NCI-H748 (cell line): ENCODE measurements around the gene MAPK12.

Experiments used
- DNase-seq: peaks from one replicate; lab custom pipeline; 2025; ENCODE audit not compliant: unreplicated experiment; lab: John Stamatoyannopoulos, UW

Gene MAPK12

DNA sequence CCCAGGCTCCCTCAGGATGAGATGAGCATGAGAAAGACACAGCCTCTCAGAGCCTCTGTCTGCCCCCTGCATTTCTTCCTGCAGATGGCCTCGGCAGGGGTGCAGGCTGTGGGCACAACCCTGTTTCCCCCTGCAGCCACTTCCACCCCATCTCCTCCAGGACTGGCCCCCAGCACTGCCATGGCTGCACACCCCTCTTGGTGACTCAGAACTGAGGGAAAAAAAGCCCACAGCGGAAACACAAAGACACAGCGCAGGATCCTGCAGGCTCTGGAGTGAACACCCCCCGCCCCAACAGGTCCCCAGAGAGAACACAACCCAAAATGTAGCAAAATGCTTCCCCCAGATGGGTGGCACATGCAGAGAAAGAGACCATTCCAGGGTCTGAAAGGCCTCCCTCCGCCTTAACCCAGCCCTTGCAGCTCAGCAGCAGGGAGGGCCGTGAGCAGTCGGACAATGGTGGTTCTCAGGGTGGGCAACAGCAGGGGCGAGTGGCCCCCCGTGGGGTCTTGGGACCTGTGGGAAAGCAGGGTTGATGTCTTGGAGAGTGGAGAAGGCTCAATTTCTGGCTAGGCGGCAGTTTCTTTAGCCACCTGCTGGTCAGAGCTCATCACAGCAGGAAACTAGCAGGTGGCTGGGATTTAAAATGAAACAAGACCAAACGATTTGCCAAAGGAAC is 24.6 kb downstream of the MAPK12 start:
- peak; percentile 30 for DNase-seq

GRCh38 chr22:50233223-50233622 is 28.3 kb downstream of the MAPK12 start:
- no peak for DNase-seq

GRCh38 chr22:50232481-50233151 is 28.9 kb downstream of the MAPK12 start:
- DNase-seq, result no peak

GRCh38 chr22:50229370-50229769 is 32.1 kb downstream of the MAPK12 start:
- DNase-seq, result no peak

- DNase-seq, result no peak
These were observed 33.1 kb downstream of the MAPK12 start for GRCh38 chr22:50228366-50228765.

DNA sequence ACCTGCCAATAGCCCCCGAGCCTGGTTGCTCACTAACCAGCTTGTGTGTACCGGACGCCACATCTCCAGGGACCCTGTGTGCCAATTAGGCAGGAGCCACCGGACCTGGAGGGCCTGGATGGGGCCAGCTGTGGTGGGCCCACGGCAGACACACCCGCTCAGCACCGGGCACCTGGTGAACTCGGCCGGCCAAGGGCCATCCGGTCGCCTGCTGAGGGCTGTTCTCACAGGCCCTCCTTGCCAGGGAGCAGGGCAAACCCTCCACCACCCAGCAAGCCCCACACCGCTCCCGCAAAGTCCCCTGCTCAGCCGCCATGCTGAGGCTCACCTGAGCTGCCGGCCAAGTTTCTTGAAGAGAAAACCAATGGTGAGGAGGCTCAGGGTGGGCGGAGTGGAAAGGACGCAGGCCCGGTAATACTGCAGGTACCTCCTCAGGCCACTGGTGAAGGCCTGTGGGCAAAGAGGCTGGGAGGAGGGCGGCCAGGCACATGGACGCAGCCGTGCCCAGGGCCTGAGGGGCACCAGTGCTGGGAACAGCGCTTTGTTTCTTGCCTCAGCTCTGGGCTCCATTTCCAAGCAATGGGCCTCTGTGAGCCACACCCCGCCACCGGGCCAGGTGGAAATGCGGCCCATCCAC is 33.8 kb downstream of the MAPK12 start:
- no peak for DNase-seq

DNA sequence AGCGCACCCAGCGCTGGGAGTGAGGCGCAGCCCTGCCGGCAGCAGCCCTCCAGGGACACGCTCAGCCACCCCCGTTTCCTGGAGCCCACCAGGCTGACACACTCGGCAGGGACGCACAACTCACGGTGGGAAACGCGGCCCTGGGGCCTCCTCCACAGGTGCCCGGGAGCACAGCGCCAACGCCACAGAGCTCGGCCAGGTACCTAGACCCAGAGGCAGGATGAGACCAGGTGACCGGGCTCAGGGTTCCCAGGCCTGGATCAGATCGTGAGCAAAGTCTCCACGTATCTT is 34.7 kb downstream of the MAPK12 start:
- no peak for DNase-seq

- no peak for DNase-seq
These were observed 35.2 kb downstream of the MAPK12 start for GRCh38 chr22:50226063-50226874.

GRCh38 chr22:50225200-50225969 is 36.1 kb downstream of the MAPK12 start:
- DNase-seq, result no peak

DNA sequence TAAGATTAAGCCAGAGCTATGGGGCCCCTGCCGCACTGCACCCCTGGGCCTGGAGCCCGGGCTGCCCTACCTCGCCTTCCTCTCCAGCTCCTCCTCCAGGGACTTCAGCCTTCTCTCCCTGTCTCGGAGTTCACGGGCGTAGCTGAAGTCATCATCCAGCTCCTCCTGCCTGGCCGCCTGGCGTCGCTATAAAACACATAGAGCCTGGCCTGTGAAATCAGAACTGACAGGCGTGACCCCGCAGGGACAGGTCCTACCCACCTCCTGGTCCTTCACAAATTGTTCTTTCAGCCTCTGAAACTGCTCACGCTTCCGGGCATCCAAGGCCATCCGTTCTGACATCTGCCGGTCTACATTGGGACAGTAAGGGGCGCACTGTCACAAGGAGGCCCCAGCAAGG is 37.4 kb downstream of the MAPK12 start:
- DNase-seq, result no peak

DNA sequence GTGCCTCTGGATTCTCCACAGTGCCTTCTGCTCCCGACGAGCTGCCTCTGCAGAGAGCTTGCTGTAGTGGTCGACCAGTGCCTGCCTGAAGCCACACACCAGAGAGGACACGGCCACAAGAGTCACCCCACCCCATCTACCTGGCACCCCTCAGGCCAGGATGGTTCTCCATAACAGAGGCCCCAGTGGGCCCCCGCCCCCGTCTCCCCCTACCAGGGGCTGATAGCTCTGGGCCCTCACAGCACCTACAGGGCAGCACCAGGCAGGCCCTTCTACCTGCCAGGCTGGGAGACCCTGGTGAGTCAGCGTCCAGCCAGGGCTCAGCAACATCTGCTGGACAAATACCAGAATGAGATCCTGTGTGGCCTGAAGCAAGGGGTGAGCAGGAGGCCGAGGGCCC is 39.0 kb downstream of the MAPK12 start:
- no peak for DNase-seq

DNA sequence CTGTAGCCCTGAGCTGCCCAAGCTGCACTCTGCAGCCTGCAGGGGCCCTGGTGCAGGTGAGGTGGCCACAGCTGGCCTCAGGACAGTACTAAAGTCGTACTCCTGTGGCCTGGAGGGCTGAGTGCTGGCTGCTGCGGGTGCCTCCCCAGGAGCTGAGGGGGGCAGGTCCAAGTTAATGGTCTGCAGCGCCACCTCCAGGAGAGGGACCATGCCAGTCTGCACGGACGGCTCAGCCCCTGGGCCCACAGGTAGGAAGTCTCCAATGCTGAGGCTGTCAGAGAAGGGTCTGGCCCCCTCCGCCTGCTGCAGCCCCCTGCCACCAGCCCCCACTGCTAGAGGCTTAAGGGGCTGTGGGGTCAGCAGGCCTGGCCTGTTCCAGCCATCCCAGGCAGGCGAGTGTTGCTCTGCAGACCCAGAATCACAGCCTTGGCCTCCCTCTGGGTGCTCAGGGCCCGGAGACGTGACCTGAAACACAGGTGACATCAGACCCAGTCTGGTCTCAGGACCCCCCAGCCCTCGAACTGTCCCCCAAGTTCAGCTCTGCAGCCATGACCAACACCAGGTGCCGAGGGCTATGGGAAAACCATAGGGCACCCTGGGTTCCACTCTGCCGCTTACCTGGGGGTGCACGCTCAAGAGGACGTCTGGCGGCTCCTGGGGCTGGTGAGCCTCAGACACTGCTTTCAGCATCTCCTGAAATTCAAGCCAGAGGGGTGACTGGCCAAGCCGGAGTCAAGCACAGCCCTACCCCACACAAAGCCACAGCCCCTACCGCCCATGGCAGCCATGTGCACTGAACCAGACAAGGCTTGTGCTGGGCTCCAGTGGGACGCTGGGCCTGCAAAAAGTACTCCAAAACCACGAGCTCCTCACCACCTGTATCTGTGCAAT is 39.8 kb downstream of the MAPK12 start:
- DNase-seq, result no peak

DNA sequence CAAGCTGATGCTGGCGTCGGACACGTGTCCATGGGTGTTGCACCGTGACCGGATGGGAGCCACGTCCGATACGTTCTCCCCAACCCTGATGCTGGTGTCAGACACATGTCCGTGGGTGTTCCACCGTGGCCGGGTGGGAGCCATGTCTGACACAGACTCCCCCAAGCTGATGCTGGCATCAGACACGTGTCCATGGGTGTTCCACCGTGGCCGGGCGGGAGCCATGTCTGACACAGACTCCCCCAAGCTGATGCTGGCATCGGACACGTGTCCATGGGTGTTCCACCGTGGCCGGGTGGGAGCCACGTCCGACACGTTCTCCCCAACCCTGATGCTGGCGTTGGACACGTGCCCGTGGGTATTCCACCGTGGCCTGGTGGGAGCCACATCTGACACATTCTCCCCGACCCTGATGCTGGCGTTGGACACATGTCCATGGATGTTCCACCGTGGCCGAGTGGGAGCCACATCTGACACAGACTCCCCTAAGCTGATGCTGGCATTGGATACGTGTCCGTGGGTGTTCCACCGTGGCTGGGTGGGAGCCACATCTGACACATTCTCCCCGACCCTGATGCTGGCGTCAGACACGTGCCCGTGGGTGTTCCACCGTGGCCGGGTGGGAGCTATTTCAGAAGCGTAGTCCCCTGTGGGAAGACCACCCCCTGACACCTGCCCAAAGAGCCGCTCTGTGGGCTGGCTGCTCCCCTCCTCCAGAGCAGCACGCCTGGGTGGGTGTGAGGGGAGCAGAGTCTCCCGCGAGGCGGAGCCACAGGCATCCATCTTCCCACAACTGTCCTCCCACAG is 40.7 kb downstream of the MAPK12 start:
- no peak for DNase-seq

DNA sequence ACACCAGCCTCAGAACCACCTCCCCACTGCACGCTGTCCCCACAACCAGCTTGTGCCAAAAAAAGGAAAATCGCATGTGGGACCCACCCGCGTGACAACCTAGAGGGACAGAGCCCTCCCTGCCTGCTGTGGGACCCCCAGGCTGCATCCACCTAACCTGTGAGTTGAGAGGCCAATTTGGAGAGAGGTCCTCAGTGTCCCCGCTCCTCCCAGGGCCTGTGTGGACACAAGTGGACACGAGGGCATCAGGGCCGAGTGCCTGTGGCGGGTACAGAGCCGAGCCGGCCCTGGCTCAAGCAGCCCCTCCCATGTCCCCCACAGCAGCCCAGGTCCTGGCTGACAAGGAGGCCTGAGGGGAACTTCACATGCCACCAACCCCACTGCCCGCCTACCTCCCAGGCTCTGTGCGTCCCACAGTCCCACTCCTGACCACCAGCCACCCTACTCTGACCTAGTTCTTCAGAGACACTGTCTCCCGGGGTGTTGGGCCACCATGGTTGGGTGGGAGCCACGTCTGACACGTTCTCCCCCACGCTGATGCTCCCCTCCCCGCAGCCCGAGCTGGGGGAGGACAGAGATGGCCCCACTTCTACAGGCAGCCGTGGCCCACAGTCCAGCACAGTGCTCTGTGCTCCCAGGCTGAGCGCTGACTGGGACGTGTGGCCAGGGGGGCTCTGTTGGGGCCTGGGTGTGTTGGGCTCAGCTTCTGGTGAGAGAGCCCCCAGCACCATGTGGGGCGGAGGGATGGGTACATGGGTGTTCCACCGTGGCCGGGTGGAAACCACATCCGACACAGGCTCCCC is 41.5 kb downstream of the MAPK12 start:
- no peak for DNase-seq

- DNase-seq, result peak; percentile 47
These were observed 42.3 kb downstream of the MAPK12 start for GRCh38 chr22:50218996-50219727.

GRCh38 chr22:50218153-50218995 is 43.1 kb downstream of the MAPK12 start:
- DNase-seq, result peak; percentile 18
